ENCODE results near the gene PLEK2.

PLEK2 gene

DNA sequence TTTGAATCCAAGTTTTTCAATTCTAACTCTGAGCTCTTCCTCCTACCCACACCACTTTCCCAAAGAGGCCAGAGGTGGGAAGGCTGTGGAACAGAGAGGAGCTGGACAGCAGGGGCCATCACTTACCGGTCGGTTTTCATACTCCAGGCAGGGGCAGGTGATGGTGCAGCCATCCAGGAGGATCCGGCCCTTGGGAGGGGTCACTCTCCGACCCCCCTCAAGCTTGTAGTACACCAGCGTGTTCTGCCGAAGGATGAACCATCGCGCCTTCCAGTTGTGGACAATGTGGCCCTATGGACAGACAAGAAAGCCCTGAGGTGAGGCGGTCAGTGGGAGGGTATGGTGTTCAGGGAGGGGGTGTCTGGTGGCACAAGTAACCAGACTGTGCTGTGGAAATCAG is 14.4 kb downstream of the PLEK2 start:
- no peak for DNase-seq (ENCODE audit: low read depth, low spot score)

- DNase-seq (ENCODE audit: low read depth, low spot score), result no peak
Measured at GRCh38 chr14:67396381-67396970, 15.5 kb downstream of the PLEK2 start.

GRCh38 chr14:67395876-67396189 is 16.1 kb downstream of the PLEK2 start:
- DNase-seq (ENCODE audit: low read depth, low spot score), result no peak

DNA sequence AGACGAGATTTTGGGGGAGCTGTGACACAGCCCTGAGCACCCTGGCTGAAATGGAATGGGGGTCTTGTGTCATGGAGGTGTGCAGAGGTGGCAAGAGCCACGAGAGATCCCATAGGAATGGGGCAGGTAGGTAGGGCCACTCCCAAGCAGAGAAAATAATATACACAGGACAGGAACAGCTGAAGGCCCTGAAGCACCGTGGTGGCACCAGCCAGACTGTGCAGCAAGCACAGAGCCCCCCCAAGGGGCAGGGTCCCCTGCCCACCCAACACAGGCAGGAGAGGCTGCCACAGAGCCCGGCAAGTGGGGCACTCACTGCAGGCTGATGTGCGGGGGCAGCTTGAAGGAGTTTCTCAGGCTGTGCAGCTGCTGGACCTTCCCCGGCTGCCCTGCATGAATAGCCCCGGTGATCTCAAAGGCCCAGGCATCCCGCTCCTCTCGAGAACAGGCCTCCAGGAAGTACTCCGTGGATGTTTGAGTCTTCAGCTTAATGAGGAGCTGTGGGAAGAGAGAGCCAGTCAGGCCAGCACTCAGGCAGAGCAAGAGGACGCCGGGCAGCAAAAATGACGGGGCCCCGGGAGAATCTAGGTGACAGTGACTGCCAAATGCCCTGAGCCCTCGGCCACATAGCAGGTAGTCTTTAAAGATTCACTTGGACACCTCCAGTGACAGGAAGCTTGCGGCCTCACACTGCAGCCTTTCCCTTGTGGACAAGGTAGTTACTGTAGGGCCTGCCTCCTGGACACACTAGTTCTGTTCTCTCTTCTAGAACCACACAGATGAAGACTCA is 16.7 kb downstream of the PLEK2 start:
- DNase-seq (ENCODE audit: low read depth, low spot score), result no peak

GRCh38 chr14:67393689-67394088 is 18.3 kb downstream of the PLEK2 start:
- DNase-seq (ENCODE audit: low read depth, low spot score), result no peak

DNA sequence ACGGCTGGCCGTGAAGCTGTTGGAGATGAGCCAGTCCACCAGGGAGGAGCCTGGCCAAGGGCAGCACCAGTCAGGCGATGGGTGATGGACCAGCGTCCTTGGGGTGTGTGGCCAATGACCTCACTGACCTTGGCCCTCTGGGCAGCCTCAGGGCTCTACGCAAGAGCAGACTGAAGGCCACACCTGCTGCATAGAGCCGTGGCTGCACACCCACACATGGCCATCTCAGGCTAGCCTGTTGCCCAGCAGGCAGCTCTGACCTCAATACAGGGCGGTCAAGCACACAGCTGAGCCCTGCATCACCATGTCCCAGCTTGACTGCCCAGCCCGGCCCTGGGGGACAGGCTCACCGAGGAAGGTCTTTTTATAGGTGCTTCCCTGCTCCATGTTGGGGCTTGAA is 19.2 kb downstream of the PLEK2 start:
- no peak for DNase-seq (ENCODE audit: low read depth, low spot score)

GRCh38 chr14:67392123-67392522 is 19.8 kb downstream of the PLEK2 start:
- DNase-seq (ENCODE audit: low read depth, low spot score), result no peak

GRCh38 chr14:67391268-67391667 is 20.7 kb downstream of the PLEK2 start:
- DNase-seq (ENCODE audit: low read depth, low spot score), result no peak

DNA sequence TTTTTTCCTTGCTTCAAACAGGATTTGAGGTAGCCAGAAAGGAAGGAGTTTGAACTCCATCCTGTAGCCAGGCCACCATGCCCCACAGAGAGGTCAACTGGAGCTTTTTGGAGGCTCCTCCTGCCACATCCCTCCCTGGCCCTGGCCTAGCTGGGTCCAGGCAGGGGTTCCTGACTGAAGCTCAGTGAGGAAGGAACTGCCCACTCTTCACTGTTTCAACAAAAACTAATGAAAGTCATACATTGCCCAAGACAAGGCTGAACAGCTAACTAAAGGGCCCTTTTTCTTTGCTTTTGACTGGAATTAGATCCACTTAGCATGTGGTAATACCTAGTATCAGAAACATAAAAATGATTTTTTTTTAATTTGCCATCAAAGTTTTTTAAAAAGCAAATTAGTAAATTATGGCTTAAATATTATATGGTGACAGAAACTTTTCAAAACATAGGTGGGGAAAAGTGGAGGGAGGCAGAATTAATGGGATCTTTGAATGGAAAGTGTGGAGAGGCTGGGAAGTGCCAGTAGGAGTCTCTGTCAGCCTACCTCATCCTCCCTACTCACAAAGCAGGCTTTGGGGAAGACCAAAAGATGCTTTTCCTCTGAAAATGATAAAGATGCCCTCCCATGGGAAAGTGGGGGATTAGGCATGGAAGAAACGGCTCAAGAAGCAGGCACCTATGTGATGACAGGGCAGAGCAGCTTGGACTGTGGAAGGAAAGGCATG is 22.0 kb downstream of the PLEK2 start:
- DNase-seq (ENCODE audit: low read depth, low spot score), result no peak

DNA sequence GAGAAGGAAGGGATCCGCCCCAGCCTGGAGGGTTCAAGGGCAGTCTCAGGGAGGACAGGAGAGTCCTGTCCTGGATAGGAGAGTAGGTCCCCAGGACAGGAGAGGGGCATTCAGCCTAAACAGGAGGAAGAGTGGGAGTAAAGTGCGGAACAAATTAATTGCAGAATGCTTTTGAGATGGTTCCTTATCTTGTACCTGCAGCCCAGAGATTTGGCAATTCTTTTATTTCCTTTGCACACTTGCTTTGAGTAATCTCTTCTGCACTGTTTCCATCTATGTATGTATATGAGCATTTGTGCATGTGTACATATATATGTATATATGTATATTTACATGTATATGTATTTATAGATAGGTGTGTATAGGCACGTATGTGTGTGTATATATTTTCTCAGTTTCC is 22.7 kb downstream of the PLEK2 start:
- DNase-seq (ENCODE audit: low read depth, low spot score), result no peak

- no peak for DNase-seq (ENCODE audit: low read depth, low spot score)
Measured at GRCh38 chr14:67387195-67387594, 24.8 kb downstream of the PLEK2 start.

DNA sequence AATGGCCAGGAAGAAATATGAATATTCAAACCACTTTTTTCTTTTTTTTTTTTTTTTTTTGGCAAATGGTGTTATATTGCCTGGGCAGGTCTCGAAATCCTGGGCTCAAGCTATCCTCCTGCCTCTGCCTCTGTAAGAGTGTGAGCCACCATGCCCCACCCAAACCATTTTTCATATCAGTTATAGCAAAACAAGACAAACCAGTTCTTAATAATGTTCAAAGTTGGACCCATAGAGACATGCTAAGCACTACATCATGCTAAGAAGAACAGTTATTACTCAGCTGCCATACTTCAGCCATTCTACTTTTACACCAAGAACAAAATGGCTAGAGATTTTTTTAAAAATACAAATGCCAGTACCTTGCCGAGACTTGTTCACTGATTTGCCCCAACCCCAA is 26.3 kb downstream of the PLEK2 start:
- DNase-seq (ENCODE audit: low read depth, low spot score), result no peak

GRCh38 chr14:67385120-67385519 is 26.8 kb downstream of the PLEK2 start:
- DNase-seq (ENCODE audit: low read depth, low spot score), result no peak

- no peak for DNase-seq (ENCODE audit: low read depth, low spot score)
Measured at GRCh38 chr14:67377916-67378315, 34.0 kb downstream of the PLEK2 start.

DNA sequence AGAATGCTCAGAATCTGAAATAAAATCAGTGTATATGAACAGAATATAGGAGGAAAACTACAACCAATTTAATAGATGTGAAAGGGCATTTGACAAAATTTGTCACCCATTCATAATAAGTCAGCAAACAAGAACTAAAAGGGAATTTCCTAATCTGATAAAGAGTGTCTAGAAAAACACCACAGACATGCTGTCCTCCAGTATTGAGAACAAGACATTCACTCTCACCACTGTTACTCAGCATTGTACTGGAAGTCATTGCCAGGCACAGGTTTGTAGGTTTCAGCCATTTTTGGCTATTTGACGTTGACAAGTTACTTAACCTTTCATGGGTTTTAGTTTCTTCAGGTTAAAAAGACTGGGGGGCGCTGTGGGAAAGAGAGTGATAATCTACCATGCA is 38.6 kb downstream of the PLEK2 start:
- no peak for DNase-seq (ENCODE audit: low read depth, low spot score)

DNA sequence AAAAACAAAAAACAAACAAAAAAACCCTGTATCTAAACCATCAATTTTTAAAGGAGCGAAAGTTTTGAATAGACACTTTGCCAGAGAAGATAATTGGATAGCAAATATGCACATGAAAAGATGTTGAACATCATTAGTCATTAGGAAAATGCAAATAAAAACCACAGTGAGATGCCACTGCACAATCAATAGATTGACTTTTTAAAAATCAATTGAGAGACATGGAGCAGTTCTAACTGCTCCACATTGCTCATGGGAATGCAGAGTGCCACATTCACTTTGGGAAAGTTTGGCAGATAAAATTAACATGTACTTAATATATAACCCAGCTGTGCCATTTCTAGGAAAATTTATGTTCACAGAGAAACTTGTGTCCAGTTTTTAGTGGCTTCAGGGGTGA is 39.1 kb downstream of the PLEK2 start:
- DNase-seq (ENCODE audit: low read depth, low spot score), result no peak

- no peak for DNase-seq (ENCODE audit: low read depth, low spot score)
Measured at GRCh38 chr14:67371247-67372148, 40.5 kb downstream of the PLEK2 start.

- DNase-seq (ENCODE audit: low read depth, low spot score), result no peak
Measured at GRCh38 chr14:67370830-67371229, 41.1 kb downstream of the PLEK2 start.

DNA sequence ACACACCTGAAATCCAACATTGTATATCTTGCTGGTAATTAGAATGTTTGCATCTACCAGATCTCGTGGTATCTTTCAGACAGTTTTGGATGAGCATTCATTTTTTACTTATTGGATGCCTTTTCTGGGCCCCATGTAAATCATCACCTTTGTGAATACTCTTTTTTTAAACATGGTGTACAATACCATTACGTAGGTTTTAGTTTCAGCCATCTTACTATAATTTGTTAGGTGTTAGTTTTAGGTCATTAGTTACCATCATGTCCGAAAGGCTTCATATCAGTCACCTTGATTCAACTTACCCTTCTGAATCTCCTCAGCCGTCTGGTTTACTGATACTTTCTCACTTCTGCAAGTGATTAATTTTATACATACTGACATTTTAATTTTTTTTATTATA is 46.5 kb downstream of the PLEK2 start:
- DNase-seq (ENCODE audit: low read depth, low spot score), result no peak

DNA sequence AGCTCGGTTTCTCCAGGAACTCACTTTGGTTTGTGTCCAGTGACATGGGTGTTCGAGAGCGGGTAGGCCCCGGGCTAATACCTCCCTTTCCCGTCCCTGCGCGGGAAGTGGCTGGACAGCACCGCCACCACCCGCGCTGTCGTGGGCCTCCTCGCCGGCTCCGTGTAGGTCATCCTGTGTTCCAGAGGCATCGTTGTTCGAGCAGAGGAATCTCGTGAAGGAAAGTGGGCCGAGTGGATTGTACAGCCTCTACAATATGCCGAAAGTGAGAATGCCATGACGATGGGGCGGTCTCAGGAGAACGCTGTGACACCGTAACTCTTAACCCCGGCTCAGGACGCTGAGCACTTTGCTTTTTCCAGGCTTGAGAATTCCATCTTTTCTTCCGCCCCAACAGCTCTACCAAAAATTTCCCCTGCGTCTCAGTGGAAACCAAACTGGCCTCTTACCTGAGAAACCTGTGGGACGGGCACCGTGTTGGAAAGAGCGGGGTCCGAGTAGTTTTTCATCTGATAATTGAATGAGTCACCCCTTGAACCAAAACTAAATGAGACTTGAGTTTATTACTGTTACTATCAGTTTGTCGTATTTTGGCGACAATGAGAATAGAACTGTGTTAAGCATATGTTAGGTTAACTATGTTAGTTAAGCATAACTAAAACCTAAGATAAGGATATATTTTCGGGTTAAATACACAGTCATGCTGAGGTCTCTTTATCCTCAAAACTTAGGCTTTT is 51.3 kb downstream of the PLEK2 start:
- DNase-seq (ENCODE audit: low read depth, low spot score), result no peak

GRCh38 chr14:67359775-67360469 is 52.0 kb downstream of the PLEK2 start, which contains the start of the genes ATP6V1D and EIF2S1:
Gene ATP6V1D (minus strand): TSS chr14:67359804. CDS start chr14:67359698, 106 bp downstream.
Gene EIF2S1 (plus strand): TSS chr14:67360328. CDS start chr14:67364768, 4,440 bp downstream.
- peak; percentile 98 for DNase-seq (ENCODE audit: low read depth, low spot score)
